GM21619 (cell line): ENCODE results near the gene CHAF1B.

Experiments used
- ATAC-seq: cut with Tn5 transposase; IDR thresholded peaks from one replicate; pipeline ENCODE4 v1.9.1; 2021; ENCODE audit not compliant: unreplicated experiment

The CHAF1B gene

GRCh38 chr21:36425286-36425685, 40.1 kb downstream of the CHAF1B start:
- ATAC-seq, result no peak

- ATAC-seq, result no peak
Observed at GRCh38 chr21:36427502-36427901, 42.3 kb downstream of the CHAF1B start.

GRCh38 chr21:36428761-36429432, 43.7 kb downstream of the CHAF1B start:
- ATAC-seq, result no peak

DNA sequence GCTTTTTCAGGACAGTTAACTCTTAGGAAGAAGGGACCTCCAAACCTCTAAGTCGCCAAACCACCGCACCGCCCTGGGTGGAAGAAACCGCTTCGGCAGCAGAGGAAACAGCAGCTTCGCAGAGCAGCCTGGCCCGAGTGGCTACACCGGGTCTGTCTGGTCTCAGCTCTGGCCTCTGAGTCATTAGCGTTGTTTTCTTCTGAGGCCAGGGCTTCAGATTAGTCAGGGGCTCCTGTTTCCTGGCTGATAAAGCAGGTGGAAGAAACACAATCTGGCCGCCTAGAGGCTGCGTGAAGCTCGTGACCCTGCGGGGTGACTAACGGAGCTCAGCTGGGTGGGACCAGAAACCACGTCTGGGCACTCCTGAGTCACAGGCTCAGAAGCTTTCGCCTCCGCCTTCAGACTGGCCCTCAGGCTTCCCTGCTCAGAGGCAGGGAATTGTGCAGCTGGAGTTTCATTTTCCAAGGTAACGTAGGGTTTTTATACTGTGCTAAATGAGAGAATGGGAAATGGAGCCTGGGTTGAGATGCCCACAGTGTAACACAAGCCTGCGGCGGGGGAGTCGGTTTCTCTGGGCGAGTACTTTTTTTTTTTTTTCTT, 44.9 kb downstream of the CHAF1B start:
- ATAC-seq, result peak; percentile 83

- ATAC-seq, result no peak
Observed at GRCh38 chr21:36430841-36431240, 45.6 kb downstream of the CHAF1B start.

DNA sequence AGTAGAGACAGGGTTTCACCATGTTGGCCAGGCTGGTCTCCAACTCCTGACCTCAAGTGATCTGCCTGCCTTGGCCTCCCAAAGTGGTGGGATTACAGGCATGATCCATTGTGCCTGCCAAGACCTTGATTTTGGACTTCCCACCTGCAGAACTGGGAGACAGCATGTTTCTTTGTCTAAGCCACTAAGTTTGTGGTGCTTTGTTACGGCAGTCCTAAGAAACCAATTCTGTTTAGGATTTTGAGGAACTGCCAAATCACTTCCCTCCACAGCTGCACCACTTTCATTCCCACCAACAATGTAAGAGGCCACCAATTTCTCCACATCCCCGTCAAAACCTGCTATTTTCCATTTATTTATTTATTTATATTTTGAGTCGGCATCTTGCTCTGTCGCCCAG, 46.1 kb downstream of the CHAF1B start:
- ATAC-seq, result no peak

- no peak for ATAC-seq
Observed at GRCh38 chr21:36433059-36433709, 48.0 kb downstream of the CHAF1B start.

GRCh38 chr21:36434144-36434543, 49.0 kb downstream of the CHAF1B start:
- ATAC-seq, result no peak

DNA sequence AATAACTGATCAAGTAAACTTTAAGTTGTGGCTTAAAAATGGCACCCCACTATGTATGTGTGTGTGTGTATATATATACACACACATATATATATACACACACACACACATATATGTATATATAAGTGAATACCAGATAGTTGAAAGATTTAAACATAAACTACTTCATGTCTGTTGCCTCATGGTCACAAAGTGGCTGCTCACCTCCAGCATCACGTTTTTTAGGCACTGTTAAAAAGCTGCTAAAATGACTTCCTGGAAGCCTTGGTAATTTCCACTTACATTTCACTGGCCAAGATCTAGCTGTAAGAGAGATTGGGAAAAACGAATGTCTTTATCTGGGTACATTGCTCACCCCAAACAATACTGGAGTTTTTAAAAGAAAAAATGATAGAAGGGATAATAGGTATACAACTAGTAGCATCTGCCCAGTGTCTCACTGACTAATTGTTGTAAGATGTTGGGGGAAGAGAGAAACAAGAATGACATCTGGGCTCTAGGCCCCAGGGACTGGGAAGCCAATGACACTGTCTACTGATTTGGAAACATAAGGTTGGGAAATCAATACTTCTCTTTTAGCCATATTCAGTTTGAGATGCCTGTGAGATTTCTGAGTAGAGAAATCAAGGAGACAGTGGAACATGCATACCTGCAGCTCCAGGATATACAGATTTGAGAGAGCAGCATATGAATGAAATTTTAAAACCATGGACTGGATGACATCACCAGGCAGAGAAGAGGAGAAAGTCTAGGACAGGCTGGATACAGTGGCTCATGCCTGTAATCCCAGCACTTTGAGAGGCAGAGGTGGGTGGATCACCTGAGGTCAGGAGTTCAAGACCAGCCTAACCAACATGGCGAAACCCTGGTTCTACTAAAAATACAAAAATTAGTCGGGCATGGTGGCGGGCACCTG, 51.9 kb downstream of the CHAF1B start:
- ATAC-seq, result no peak

- no peak for ATAC-seq
Observed at GRCh38 chr21:36437745-36438128, 52.5 kb downstream of the CHAF1B start.

- ATAC-seq, result no peak
Observed at GRCh38 chr21:36441715-36442114, 56.5 kb downstream of the CHAF1B start.

DNA sequence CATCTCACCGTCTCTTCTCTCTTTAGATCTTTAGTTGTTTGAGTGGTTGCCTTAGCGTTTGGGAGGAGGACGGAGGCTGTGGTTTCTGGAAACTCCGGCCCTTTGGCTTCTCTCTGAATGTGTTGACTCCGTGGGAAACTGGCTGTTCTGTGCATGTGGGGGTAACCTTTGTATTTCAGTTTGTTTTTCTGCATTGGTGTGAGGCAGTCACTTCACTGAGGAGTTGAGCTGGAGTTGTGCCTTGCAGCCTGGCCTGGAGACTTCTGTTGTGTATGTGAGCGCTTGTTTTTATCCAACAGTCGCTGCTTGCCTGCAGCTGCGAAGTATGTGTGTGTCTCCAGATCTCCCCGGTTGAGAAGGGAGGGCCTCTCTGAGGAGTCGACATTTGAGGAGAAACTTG, 61.1 kb downstream of the CHAF1B start:
- no peak for ATAC-seq

- ATAC-seq, result no peak
Observed at GRCh38 chr21:36450511-36450910, 65.3 kb downstream of the CHAF1B start.

DNA sequence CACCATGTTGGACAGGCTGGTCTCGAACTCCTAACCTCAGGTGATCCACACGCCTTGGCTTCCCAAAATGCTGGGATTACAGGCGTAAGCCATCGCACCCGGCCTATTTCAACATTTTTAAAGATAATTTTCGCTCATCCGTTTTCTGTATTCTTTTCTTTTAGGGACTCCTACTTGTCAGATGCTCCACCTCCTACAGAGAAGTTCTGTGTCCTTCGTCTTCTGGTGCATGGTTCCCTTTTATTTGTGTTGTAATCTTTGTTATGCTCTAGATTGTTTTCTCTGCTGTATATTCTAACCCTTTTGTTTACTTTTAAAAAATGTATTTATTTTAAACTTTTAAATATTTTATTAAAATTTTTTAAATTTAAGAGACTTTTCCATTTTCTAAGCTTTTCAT, 66.3 kb downstream of the CHAF1B start:
- ATAC-seq, result no peak

DNA sequence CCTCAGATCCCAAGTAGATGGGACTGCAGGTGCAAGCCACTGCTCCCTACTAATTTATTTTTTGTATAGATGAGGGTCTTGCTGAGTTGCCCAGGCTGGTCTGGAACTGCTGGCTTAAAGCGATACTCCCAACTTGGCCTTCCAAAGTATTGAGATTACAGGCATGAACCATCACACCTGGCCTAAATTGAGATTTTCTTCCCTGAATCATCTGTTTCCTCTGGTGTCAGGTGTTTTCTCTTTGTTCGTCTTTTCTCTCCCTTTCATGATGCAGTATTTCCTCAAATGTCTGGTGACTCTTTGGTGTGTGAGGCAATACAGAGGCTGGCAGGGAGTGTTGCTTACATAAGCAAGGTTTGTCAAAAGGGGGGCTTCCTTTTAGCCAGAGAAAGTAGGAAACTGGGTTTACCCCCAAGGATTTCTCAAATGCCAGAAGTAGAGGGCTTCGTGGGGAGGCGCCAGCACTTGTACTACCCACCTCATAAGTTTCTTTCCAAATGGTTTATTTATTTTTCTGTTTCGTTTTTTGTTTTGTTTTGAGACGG, 67.2 kb downstream of the CHAF1B start:
- no peak for ATAC-seq

- ATAC-seq, result no peak
Observed at GRCh38 chr21:36454093-36454531, 68.9 kb downstream of the CHAF1B start.

DNA sequence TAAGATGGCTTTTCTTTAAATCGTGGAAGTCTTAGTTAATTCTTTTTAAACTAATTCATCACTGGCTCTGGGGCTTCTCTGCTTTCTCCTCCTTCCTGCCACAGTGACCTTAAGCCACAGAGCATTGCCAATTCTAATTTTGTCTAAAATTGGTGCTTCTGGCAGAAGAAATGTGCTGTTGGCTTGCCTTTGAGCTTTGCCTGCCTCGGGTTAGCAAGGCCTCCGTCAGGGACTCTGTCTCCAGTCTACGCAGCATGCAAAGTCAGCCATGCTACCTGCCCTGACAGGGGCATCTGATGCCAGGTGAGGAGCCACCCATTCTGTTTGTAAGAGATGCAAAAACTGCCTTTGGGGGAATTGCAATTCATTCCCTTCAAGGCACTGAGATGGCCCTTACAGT, 69.5 kb downstream of the CHAF1B start:
- ATAC-seq, result no peak

GRCh38 chr21:36456729-36457414, 71.7 kb downstream of the CHAF1B start:
- no peak for ATAC-seq

- no peak for ATAC-seq
Observed at GRCh38 chr21:36459098-36459497, 73.9 kb downstream of the CHAF1B start.

GRCh38 chr21:36460866-36461265, 75.7 kb downstream of the CHAF1B start:
- no peak for ATAC-seq
